GM18868 (cell line): Measurements from ENCODE around the gene EGFL6.
"Not testable (repeated sequence)": the region's sequence is repeated elsewhere in the genome, so short reads cannot be mapped to it uniquely, and the experiment has no call there.

Experiments used
- ATAC-seq: cut with Tn5 transposase; IDR thresholded peaks from one replicate; pipeline ENCODE4 v1.9.1; 2021; ENCODE audit warnings: mild to moderate bottlenecking, moderate library complexity; ENCODE audit not compliant: unreplicated experiment

EGFL6 gene

DNA sequence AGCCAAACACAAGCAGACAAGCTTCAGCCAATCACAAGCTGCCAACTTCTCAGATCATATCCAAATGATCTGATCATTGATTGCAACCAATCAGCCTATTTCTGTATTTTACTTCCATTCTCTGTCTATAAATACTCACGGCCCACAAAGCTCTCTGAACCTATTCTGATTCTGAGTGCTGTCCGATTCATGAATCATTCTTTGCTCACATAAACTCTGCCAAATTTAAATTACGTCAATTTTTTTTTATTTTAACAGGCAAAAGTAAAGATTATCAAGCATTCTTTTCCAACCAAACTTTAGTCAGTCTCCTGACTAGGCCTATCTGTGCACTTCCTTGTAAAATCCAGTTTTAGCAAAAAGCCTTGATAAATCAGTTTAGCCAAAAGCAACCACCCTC, 81.7 kb downstream of the EGFL6 start:
- no peak for ATAC-seq

DNA sequence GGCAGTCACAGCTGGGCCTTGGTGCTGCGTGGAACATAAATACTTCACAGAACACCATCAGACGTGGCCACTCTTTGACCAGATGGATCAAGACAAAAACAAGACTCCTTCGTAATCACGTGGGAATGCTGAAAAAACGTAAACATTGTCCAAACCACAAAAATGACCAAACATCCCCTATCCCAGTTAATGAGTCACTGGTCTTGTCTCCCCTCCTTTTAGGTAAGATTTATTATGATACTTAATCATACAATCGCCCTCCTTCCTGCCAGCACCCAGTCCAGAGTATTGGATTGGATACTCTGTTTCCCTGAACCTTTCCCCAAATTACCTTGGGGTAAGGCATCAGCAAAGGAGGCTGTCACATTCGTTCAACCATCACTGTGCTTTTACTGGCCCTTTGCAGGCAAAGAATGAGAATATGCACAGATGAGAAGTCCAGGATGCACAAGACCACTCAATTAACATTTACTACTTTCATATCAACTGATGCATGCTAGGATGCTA, 82.9 kb downstream of the EGFL6 start:
- ATAC-seq, result no peak

- peak; percentile 95 for ATAC-seq
Observed at GRCh38 chrX:13652850-13653693, 83.7 kb downstream of the EGFL6 start, which contains the start of gene TCEANC. Gene TCEANC (plus strand): TSS chrX:13653141. CDS start chrX:13662509, 9,368 bp downstream.

- no peak for ATAC-seq
Observed at GRCh38 chrX:13654116-13654515, 84.7 kb downstream of the EGFL6 start.

GRCh38 chrX:13655674-13656073, 86.3 kb downstream of the EGFL6 start:
- ATAC-seq, result no peak

GRCh38 chrX:13658602-13659001, 89.2 kb downstream of the EGFL6 start:
- no peak for ATAC-seq

GRCh38 chrX:13659063-13659462, 89.7 kb downstream of the EGFL6 start:
- ATAC-seq, result no peak

DNA sequence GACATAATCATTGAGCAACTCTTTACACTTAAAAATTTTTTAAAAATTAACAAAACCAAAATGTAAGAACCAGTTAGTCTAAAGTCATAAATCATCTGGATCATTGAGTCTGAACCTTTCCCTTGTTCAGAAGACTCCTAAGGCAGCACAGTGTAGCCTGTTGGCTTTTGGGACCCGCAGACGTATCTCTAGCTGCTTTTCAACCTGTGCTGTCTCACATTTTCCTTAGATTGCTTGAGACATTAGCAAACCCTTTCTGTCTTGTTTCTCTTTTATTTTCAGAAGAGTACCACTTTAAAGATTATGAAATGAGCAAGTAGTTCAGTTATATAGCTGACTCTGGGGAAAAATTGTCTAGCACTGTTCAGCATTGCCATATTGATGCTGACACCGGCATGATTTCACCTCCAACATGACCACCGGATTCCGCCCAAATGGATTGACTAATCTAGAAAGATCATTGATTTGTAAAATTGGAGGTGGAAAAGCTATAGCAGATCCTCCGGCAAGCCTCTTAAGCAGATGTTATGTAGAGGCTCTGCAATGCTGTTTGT, 92.4 kb downstream of the EGFL6 start:
- ATAC-seq, result no peak

- ATAC-seq, result no peak
Observed at GRCh38 chrX:13662355-13662791, 93.0 kb downstream of the EGFL6 start.

DNA sequence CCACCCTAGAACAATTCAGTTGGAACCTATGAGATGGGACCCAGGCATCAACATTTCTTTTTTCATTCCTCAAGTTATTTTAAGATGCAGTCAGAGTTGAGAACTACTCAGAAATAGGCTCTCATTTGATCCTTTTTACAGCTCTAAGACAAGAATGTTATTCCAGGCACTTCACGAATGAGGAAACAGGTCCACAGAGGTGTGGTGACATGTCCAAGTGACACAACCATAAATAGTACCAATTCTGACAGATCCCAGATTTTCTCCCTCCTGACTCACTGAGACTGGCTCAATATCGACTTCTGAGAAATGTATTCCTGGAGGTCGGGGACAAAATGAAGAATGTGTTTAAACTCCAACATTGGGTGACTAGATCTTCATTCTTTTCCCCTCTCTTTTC, 94.6 kb downstream of the EGFL6 start:
- ATAC-seq, result no peak

- no peak for ATAC-seq
Observed at GRCh38 chrX:13666836-13667235, 97.4 kb downstream of the EGFL6 start.

GRCh38 chrX:13667919-13668318, 98.5 kb downstream of the EGFL6 start:
- ATAC-seq, result no peak

DNA sequence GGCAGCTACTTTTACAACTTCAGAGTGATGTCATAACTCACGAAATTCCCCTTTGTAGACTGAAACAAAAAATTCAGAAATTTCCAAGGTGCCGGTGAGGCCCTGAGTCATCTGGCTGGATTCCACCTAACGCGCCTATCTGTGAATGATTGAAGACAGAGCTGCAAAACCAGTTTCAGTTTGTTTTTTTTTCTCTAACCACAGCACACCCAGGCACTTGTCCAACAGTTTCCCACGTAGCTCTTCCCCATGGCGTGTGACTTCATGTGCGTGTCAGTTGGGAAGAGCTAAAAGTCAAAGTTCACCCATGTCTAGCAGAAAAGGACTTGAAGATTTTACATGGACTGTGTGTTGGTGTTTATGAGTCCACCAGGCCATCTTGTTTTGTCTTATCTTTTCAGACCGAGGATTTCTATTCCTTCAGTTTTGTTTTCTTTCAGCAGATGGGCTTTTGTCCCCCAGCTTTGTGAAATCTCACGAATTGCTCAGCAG, 99.9 kb downstream of the EGFL6 start:
- ATAC-seq, result peak; percentile 74

DNA sequence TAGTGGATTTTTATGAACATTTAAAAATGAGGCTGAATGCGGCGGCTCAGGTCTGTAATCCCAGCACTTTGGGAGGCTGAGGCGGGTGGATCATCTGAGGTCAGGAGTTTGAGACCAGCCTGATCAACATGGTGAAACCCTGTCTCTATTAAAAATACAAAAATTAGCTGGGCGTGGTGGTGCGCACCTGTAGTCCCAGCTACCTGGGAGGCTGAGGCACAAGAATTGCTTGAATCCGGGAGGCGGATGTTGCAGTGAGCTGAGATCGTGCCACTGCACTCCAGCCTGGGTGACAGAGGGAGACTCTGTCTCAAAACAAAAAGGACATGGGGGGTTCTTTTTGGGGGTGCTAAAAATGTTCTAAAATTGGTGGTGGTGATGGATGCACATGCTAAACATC, 100.4 kb downstream of the EGFL6 start:
- not testable (repeated sequence) for ATAC-seq

- ATAC-seq, result peak; percentile 40
Observed at GRCh38 chrX:13670197-13670596, 100.8 kb downstream of the EGFL6 start.

DNA sequence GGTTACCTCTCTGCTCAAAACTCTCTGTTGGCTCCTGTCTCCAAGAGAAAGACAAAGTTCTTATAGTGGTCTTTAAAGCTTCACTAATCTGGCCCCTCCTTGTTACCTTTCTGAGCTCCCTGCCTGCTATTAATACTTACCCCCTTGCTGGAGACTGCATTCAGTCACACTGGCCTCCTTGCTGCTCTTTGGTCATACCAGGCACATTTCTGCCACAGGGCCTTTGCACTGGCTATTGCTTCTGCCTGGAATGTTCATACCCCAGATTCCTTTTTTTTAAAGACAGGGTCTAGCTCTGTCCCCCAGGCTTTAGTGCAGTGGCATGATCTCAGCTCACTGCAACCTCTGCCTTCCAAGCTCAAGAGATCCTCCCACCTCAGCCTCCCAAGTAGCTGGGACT, 103.6 kb downstream of the EGFL6 start:
- no peak for ATAC-seq

- no peak for ATAC-seq
Observed at GRCh38 chrX:13676885-13677284, 107.5 kb downstream of the EGFL6 start.

DNA sequence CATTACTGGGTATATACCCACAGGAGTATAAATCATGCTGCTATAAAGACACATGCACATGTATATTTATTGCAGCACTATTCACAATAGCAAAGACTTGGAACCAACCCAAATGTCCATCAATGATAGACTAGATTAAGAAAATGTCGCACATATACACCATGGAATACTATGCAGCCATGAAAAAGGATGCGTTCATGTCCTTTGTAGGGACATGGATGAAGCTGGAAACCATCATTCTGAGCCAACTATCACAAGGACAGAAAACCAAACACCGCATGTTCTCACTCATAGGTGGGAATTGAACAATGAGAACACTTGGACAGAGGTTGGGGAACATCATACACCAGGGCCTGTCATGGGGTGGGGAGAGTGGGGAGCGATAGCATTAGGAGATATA, 110.3 kb downstream of the EGFL6 start:
- not testable (repeated sequence) for ATAC-seq

- ATAC-seq, result no peak
Observed at GRCh38 chrX:13681595-13681994, 112.2 kb downstream of the EGFL6 start.
